K562 (cell line): Measurements from ENCODE around the gene ABHD5. TPM values are rescaled to one million over a fixed set of nuclear protein-coding genes. Genes with fewer than 3 reads are reported as not detected.

Experiments used
- ARID1B ChIP-seq: fragments of 450-650 bp; IDR thresholded peaks from 2 replicates; pipeline ENCODE4 v1.6.1; 2016; ENCODE audit warnings: antibody characterized with exemption, mild to moderate bottlenecking, inconsistent platforms
- BHLHE40 ChIP-seq: IDR thresholded peaks from 2 replicates; pipeline ENCODE4 v1.6.1; 2011; ENCODE audit warnings: low read length, improper control_type of control experiment
- CBFA2T2 ChIP-seq: fragments of 450-650 bp; conservative IDR thresholded peaks from 2 replicates; pipeline ENCODE4 v1.6.1; 2017; ENCODE audit warnings: mild to moderate bottlenecking
- CXXC5 ChIP-seq: fragments of 250-450 bp; sonication (Bioruptor Pico); IDR thresholded peaks from 2 replicates; pipeline ENCODE4 v1.8.0; 2022; ENCODE audit warnings: inconsistent platforms, mild to moderate bottlenecking, moderate library complexity
- DPF2 ChIP-seq: fragments of 450-650 bp; IDR thresholded peaks from 2 replicates; pipeline ENCODE4 v1.6.1; 2016
- E2F3 ChIP-seq: fragments of 250-450 bp; sonication (Bioruptor Pico); IDR thresholded peaks from 2 replicates; pipeline ENCODE4 v1.4.0; 2020; ENCODE audit warnings: mild to moderate bottlenecking
- HDAC2 ChIP-seq: fragments of 450-650 bp; IDR thresholded peaks from 2 replicates; pipeline ENCODE4 v1.6.1; 2016; ENCODE audit warnings: mild to moderate bottlenecking
- HIVEP1 ChIP-seq: fragments of 250-450 bp; sonication (Bioruptor Pico); IDR thresholded peaks from 2 replicates; pipeline ENCODE4 v1.4.0; 2020; ENCODE audit warnings: mild to moderate bottlenecking
- MYNN ChIP-seq, 2 experiments: sonication (generic); formaldehyde crosslinking in 1 of 2; IDR thresholded peaks; 2 replicates each; pipeline versions ENCODE4 v1.5.0 to v1.6.1; 2016 to 2020; ENCODE audit warnings: antibody characterized with exemption in 1 of 2, missing genetic modification reagents in 1 of 2
- NCOA1 ChIP-seq: fragments of 450-650 bp; IDR thresholded peaks from 2 replicates; pipeline ENCODE4 v1.6.1; 2016; ENCODE audit warnings: low read depth
- NR2C2 ChIP-seq, 2 experiments: fragments of 200-800 bp in 1 of 2; sonication (Bioruptor generic) in 1 of 2; sonication (generic) in 1 of 2; formaldehyde crosslinking in 1 of 2; IDR thresholded peaks; 2 replicates each; pipeline versions ENCODE4 v1.6.1 to v1.8.0; 2016 to 2022; ENCODE audit warnings: mild to moderate bottlenecking in 1 of 2, missing compliant biosample characterization in 1 of 2, missing genetic modification characterization in 1 of 2, missing genetic modification reagents in 1 of 2
- NR4A1 ChIP-seq, 2 experiments: fragments of 250-450 bp in 1 of 2; fragments of 450-650 bp in 1 of 2; sonication (Bioruptor Pico) in 1 of 2; IDR thresholded peaks; 2 replicates each; pipeline versions ENCODE4 v1.4.0 to v1.6.1; 2016 to 2020; ENCODE audit warnings: mild to moderate bottlenecking in 2 of 2, missing compliant biosample characterization in 1 of 2, missing genetic modification characterization in 1 of 2, moderate library complexity in 1 of 2
- NUFIP1 ChIP-seq: fragments of 450-650 bp; IDR thresholded peaks from 2 replicates; pipeline ENCODE4 v1.6.1; 2018; ENCODE audit not compliant: partially characterized antibody
- SMAD1 ChIP-seq: fragments of 150-350 bp; IDR thresholded peaks from 2 replicates; pipeline ENCODE4 v1.6.1; 2014; ENCODE audit warnings: low read length, low read depth; ENCODE audit not compliant: partially characterized antibody
- SMARCE1 ChIP-seq: fragments of 450-650 bp; IDR thresholded peaks from 2 replicates; pipeline ENCODE4 v1.7.1; 2016; ENCODE audit warnings: mild to moderate bottlenecking
- SNRNP70 ChIP-seq: fragments of 200-400 bp; formaldehyde crosslinking; optimal IDR thresholded peaks from 2 replicates; pipeline ENCODE3; 2017; ENCODE audit warnings: low read depth, low read length
- STAT5A ChIP-seq: IDR thresholded peaks from 2 replicates; pipeline ENCODE4 v1.6.1; 2012; ENCODE audit warnings: low read length, inconsistent platforms, borderline replicate concordance
- TRIM28 ChIP-seq: fragments of 450-650 bp; IDR thresholded peaks from 2 replicates; pipeline ENCODE4 v1.6.1; 2017
- USF2 ChIP-seq: sonication (generic); formaldehyde crosslinking; IDR thresholded peaks from 2 replicates; pipeline ENCODE4 v1.5.0; 2020; ENCODE audit warnings: missing genetic modification reagents
- XRCC3 ChIP-seq: fragments of 450-650 bp; IDR thresholded peaks from 2 replicates; pipeline ENCODE4 v1.6.1; 2017; ENCODE audit warnings: mild to moderate bottlenecking, moderate library complexity
- XRCC4 ChIP-seq: IDR thresholded peaks from one replicate; pipeline ENCODE4 v1.6.1; 2011; ENCODE audit not compliant: insufficient read depth, insufficient read length; ENCODE audit errors: extremely low read depth
- ZBTB12 ChIP-seq: fragments of 250-450 bp; sonication (Bioruptor Pico); IDR thresholded peaks from 2 replicates; pipeline ENCODE4 v1.4.0; 2020
- ZNF143 ChIP-seq: sonication (generic); formaldehyde crosslinking; IDR thresholded peaks from 2 replicates; pipeline ENCODE4 v1.9.0; 2022; ENCODE audit warnings: mild to moderate bottlenecking, missing genetic modification reagents
- ZNF395 ChIP-seq: fragments of 200-800 bp; sonication (Bioruptor generic); IDR thresholded peaks from 2 replicates; pipeline ENCODE4 v1.6.1; 2017; ENCODE audit warnings: missing genetic modification characterization, missing compliant biosample characterization
- ZNF408 ChIP-seq: fragments of 250-450 bp; sonication (Bioruptor Pico); IDR thresholded peaks from 2 replicates; pipeline ENCODE4 v1.4.0; 2020; ENCODE audit warnings: low read depth, mild to moderate bottlenecking, moderate library complexity
- ZNF717 ChIP-seq: fragments of 250-450 bp; sonication (Bioruptor Pico); IDR thresholded peaks from 2 replicates; pipeline ENCODE4 v1.5.0; 2021
- polyA plus RNA-seq, 8 experiments: library from polyadenylated mRNA; depleted of rRNA in 4 of 8; stranded (reverse) in 5 of 8; unstranded in 3 of 8; fragments of >200 nt; fragmentation: Nextera tagmentation in 2 of 8; fragmentation: Illumina TruSeq in 1 of 8; extraction: Ambion mirVana in 2 of 8; extraction: Trizol in 1 of 8; gene quantifications; 2 replicates each; pipeline versions ENCODE4 v1.2.1 to v1.2.3, GENCODE V29; 2011 to 2014; ENCODE audit warnings: inconsistent platforms in 1 of 8, missing spikeins in 1 of 8
- total RNA-seq, 7 experiments: library from RNA; depleted of rRNA in 6 of 7; stranded (reverse); fragments of >200 nt in 6 of 7; fragmentation: Illumina TruSeq in 2 of 7; extraction: Trizol in 2 of 7; gene quantifications; 2 replicates each; pipeline versions ENCODE4 v1.2.1 to v1.2.3, GENCODE V29; 2011 to 2021; ENCODE audit warnings: low replicate concordance in 1 of 7

ABHD5 gene
- total and polyA plus RNA-seq, 9 of the 15 experiments (the other 6 are each of a cell fraction or from before 2014, with no cell fraction given): 27.8 to 61.7 (median 39.9) TPM

DNA sequence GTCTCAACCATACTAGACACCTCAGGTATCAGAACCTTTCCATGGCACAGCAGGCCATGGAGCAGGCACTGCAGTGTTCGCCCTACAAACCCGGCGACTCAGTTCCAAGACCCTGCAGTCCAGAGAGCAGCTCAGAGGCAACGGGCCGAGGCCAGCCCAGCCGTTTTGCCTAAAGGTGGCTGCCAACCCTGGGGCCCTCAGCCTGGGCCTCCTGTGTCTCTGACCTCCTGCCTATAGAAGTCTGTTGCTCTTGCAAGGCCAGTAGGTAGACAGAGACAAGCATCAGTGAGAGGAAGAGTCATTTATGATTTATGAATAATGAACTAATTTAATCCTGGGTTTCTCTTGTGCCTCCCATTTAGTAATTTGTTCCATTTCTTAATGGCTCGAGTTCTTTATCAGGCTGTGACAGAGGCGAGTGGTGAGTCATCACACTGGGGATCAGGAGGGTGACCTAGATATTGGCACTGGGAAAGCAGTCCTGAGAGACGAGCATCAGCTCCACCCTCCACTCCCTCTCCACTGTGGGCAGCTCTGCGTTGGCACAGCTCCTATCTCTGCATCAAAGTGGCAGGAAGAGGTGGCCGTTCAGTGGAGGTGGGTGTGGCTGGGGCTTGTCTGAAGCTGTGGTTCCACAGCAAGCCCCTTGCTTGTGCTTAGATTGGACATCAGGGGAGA lies 79.8 kb downstream of the ABHD5 start (continued):
- 0 out of 2 replicates have a peak, but pooled peaks have one; percentile 65 for TF ChIP-seq HIVEP1 (CRISPR knock-in tag)
- no peak for TF ChIP-seq USF2
- TF ChIP-seq SNRNP70: no peak
- TF ChIP-seq STAT5A: peak; percentile 80
- TF ChIP-seq ARID1B: peak; percentile 99
- peak; percentile 65 for TF ChIP-seq SMAD1
- TF ChIP-seq SMARCE1: peak; percentile 99
- TF ChIP-seq NR4A1 (CRISPR knock-in tag; IDR thresholded peaks at IDR 0.05): peak; percentile 66; the same call in 1 of the 2 replicates
- TF ChIP-seq NR4A1 (tag; IDR thresholded peaks at IDR 0.05): peak; percentile 45
- peak; percentile 96 for TF ChIP-seq MYNN (IDR thresholded peaks at IDR 0.05)
- no peak for TF ChIP-seq MYNN (CRISPR knock-in tag; IDR thresholded peaks at IDR 0.05)
- peak; percentile 29; the same call in 1 of the 2 replicates for TF ChIP-seq ZBTB12 (CRISPR knock-in tag)
- TF ChIP-seq CBFA2T2: peak; percentile 80
- TF ChIP-seq XRCC4: no peak
- 0 out of 2 replicates have a peak, but pooled peaks have one; percentile 12 for TF ChIP-seq E2F3 (CRISPR knock-in tag)
- TF ChIP-seq ZNF395 (CRISPR knock-in tag): peak; percentile 63; the same call in 1 of the 2 replicates
- no peak for TF ChIP-seq ZNF717 (CRISPR knock-in tag)
- peak; percentile 71 for TF ChIP-seq NCOA1
- peak; percentile 99 for TF ChIP-seq DPF2
- TF ChIP-seq ZNF143 (CRISPR knock-in tag): 0 out of 2 replicates have a peak, but pooled peaks have one; percentile 4
- TF ChIP-seq ZNF408 (CRISPR knock-in tag): no peak
- peak; percentile 51 for TF ChIP-seq CXXC5
- TF ChIP-seq XRCC3: no peak
- peak; percentile 20; the same call in 1 of the 2 replicates for TF ChIP-seq BHLHE40
- no peak for TF ChIP-seq NR2C2 (CRISPR knock-in tag; IDR thresholded peaks at IDR 0.05)
- peak; percentile 45; the same call in 1 of the 2 replicates for TF ChIP-seq NR2C2 (tag; IDR thresholded peaks at IDR 0.05)
- TF ChIP-seq NUFIP1: no peak
- 0 out of 2 replicates have a peak, but pooled peaks have one; percentile 24 for TF ChIP-seq TRIM28
- TF ChIP-seq HDAC2: peak; percentile 70
